Pancreas (tissue), 10 donors: ENCODE results near the gene VDAC2. TPM values are rescaled to one million over a fixed set of nuclear protein-coding genes. Genes with fewer than 3 reads are reported as not detected.

Experiments
- ATAC-seq, 4 donors: fragments of 200-7000 bp; cut with Tn5 transposase; one replicate each; pipeline versions ENCODE4 v1.8.0 to v1.9.1; 2020; ENCODE audit warnings: mild to moderate bottlenecking in 4 of 4, moderate library complexity in 4 of 4
- DNase-seq, 6 donors: peaks; one replicate each; pipeline ENCODE4 v3.0.0-alpha.2; 2020
- FAIRE-seq: peaks from 2 replicates; lab custom pipeline; 2012; peaks lifted over from hg19 to GRCh38; lab: Jason Lieb, UNC
- H3K27ac ChIP-seq, 4 donors: fragments of 200-600 bp; sonication (generic); 1 replicate in 3 of 4; 2 replicates in 1 of 4; pipeline versions ENCODE4 v1.5.0 to v1.8.0; 2020
- H3K27me3 ChIP-seq, 4 donors: fragments of 200-600 bp; one replicate each; pipeline ENCODE4 v1.8.0; 2021
- H3K36me3 ChIP-seq, 3 donors: fragments of 200-600 bp; sonication (generic) in 1 of 3; one replicate each; pipeline versions ENCODE4 v1.5.0 to v1.8.0; 2020 to 2021
- H3K4me1 ChIP-seq, 3 donors: fragments of 200-600 bp; one replicate each; pipeline ENCODE4 v1.8.0; 2021
- H3K4me3 ChIP-seq, 4 donors: fragments of 200-600 bp; sonication (generic) in 2 of 4; one replicate each; pipeline versions ENCODE4 v1.5.0 to v1.8.0; 2020 to 2021
- H3K9me3 ChIP-seq, 4 donors: fragments of 200-600 bp; one replicate each; pipeline ENCODE4 v1.8.0; 2021
- CTCF ChIP-seq, 4 donors: fragments of 200-600 bp; sonication (generic) in 3 of 4; IDR thresholded peaks; one replicate each; pipeline versions ENCODE4 v1.5.0 to v1.8.0; 2021; ENCODE audit warnings: antibody characterized with exemption in 4 of 4
- whole genome bisulfite sequencing, 2 donors: extraction: QIAGEN DNeasy Blood & Tissue Kit; methylation state at CpG; one replicate each; pipeline ENCODE4 v1.1.7; 2013; 5-methylcytosine and 5-hydroxymethylcytosine counted together
- intact Hi-C, 3 donors: fragments of 100-400 bp; cut with DNase I; formaldehyde crosslinking; loops; one replicate each; pipeline versions ENCODE4 v1.11.1 to v1.14.2; 2022
- polyA plus RNA-seq, 2 donors: library from polyadenylated mRNA; stranded (reverse); fragments of 200-250 nt; gene quantifications; one replicate each; pipeline ENCODE4 v1.2.3, GENCODE V29; 2013
- total RNA-seq, 6 donors: library from RNA; stranded (reverse); fragmentation: NEBNext Ultra II Directional in 4 of 6; extraction: Animal tissue kit (Norgen Biotek cat#: 25700) in 4 of 6; gene quantifications; one replicate each; pipeline versions ENCODE4 v1.2.1 to v1.2.4, GENCODE V29; 2021 to 2023
- donor health status: healthy with polysubstance abuse.
- donor health status: DM: no; HTN: no; CAD: no; lungs with moderate emphysema.
- donor health status: DM: no; HTN: no; CAD: no.
- donor health status: control.
- donor health status: control.
- donor health status: Bipolar disorder and iron deficiency.
- donor health status: DM: yes; HTN: yes; CAD: no.
- donor health status: DM: no; HTN: no; CAD: no.
- donor health status: DM: no; HTN: no; CAD: no.
- donor health status: DM: yes; HTN: yes; CAD: no.

The VDAC2 gene
- total and polyA plus RNA-seq, 8 donors, result 56.6 to 113 (median 87.4) TPM

- no peaks in the 10 kb centered on the region for H3K27me3 ChIP-seq
- no peak for FAIRE-seq
- peak overlapping the region in 3 of 4 donors; percentile 17 to 73 (median 25) for H3K27ac ChIP-seq
- peaks cover 25 to 42% (median 42%) of the 10 kb centered on the region in 3 donors for H3K4me1 ChIP-seq
- WGBS, 2 donors, result 74 to 76% methylated on average over 5 of the region's 5 CpGs
- intact Hi-C loops, result no loop called here
- no peak for ATAC-seq
- DNase-seq, result no peak
- peaks cover 0 to 34% (median 0%) of the 10 kb centered on the region in 3 donors for H3K36me3 ChIP-seq
- TF ChIP-seq CTCF (IDR thresholded peaks at IDR 0.05), result no peak
- no peaks in the 10 kb centered on the region for H3K9me3 ChIP-seq
- no peak overlapping the region for H3K4me3 ChIP-seq
Observed at GRCh38 chr10:75226656-75227055, 16.1 kb downstream of the VDAC2 start.

- FAIRE-seq, result no peak
- intact Hi-C loops, result no loop called here
- WGBS, 2 donors, result 90 to 94% methylated on average over 3 of the region's 3 CpGs
- Histone ChIP-seq H3K27ac (no peak overlapping the region), H3K36me3 (peaks cover 0 to 26% (median 3%) of the 10 kb centered on the region in 3 donors), H3K27me3 (no peaks in the 10 kb centered on the region), H3K4me1 (peaks cover 28 to 40% (median 33%) of the 10 kb centered on the region in 3 donors), H3K9me3 (no peaks in the 10 kb centered on the region), H3K4me3 (no peak overlapping the region)
- no peak for DNase-seq
- no peak for TF ChIP-seq CTCF (IDR thresholded peaks at IDR 0.05)
- ATAC-seq, result no peak
Observed at GRCh38 chr10:75228278-75228677, 17.7 kb downstream of the VDAC2 start.

- 40 to 45% methylated on average over 4 of the region's 4 CpGs for WGBS, 2 donors
- no peak for FAIRE-seq
- no peak for DNase-seq
- H3K27ac ChIP-seq, result no peak overlapping the region
- no peak for TF ChIP-seq CTCF (IDR thresholded peaks at IDR 0.05)
- H3K36me3 ChIP-seq, result peaks cover 0 to 20% (median 3%) of the 10 kb centered on the region in 3 donors
- H3K4me1 ChIP-seq, result peaks cover 28 to 40% (median 29%) of the 10 kb centered on the region in 3 donors
- no peaks in the 10 kb centered on the region for H3K27me3 ChIP-seq
- intact Hi-C loops, result no loop called here
- no peak for ATAC-seq
- no peaks in the 10 kb centered on the region for H3K9me3 ChIP-seq
- H3K4me3 ChIP-seq, result no peak overlapping the region
Observed at GRCh38 chr10:75228834-75229233, 18.2 kb downstream of the VDAC2 start.

GRCh38 chr10:75229971-75230370 is 19.4 kb downstream of the VDAC2 start:
- H3K27ac ChIP-seq, result no peak overlapping the region
- no peaks in the 10 kb centered on the region for H3K27me3 ChIP-seq
- WGBS, 2 donors, result 82 to 92% methylated on average over 3 of the region's 3 CpGs
- no peak overlapping the region for H3K4me3 ChIP-seq
- no peak for TF ChIP-seq CTCF (IDR thresholded peaks at IDR 0.05)
- ATAC-seq (no peak), FAIRE-seq (no peak), DNase-seq (no peak)
- H3K36me3 ChIP-seq, result peaks cover 0 to 17% (median 3%) of the 10 kb centered on the region in 3 donors
- intact Hi-C loops, result loop anchor here in 1 of 3 donors (10.0 kb wide), 1 partner anchor 965 kb away; no protein-coding TSS in a partner anchor
- H3K4me1 ChIP-seq, result peaks cover 17 to 28% (median 18%) of the 10 kb centered on the region in 3 donors
- H3K9me3 ChIP-seq, result no peaks in the 10 kb centered on the region

GRCh38 chr10:75230600-75231038 is 20.0 kb downstream of the VDAC2 start:
- Histone ChIP-seq H3K9me3 (no peaks in the 10 kb centered on the region), H3K4me1 (peaks cover 12 to 22% (median 12%) of the 10 kb centered on the region in 3 donors)
- peak; percentile 66 for FAIRE-seq

More at GRCh38 chr10:75230600-75231038, 20.0 kb downstream of the VDAC2 start:
- H3K36me3 ChIP-seq, result peaks cover 0 to 17% (median 3%) of the 10 kb centered on the region in 3 donors
- intact Hi-C loops, result loop anchor here in 1 of 3 donors (10.0 kb wide), 1 partner anchor 966 kb away; no protein-coding TSS in a partner anchor
- H3K27ac ChIP-seq, result no peak overlapping the region
- peak; percentile 78 to 89 (median 83) for TF ChIP-seq CTCF (IDR thresholded peaks at IDR 0.05)
- DNase-seq, result peak; percentile 80 to 95 (median 90)
- no peaks in the 10 kb centered on the region for H3K27me3 ChIP-seq
- no peak overlapping the region for H3K4me3 ChIP-seq
- ATAC-seq, result peak in 3 of 4 donors; percentile 17 to 27 (median 22)
- 22 to 25% methylated on average over 5 of the region's 5 CpGs for WGBS, 2 donors
